SK-N-MC (cell line): ENCODE data around the gene PRKD3.

Experiments
- EZH2 ChIP-seq: fragments of 200-600 bp; sonication (generic); IDR thresholded peaks from one replicate; pipeline ENCODE4 v1.6.1; 2017; ENCODE audit warnings: antibody characterized with exemption
- POLR2AphosphoS5 ChIP-seq: IDR thresholded peaks from 2 replicates; pipeline ENCODE4 v1.6.1; 2012; ENCODE audit warnings: mild to moderate bottlenecking, low read depth, low read length, borderline replicate concordance

- TF ChIP-seq EZH2 (no peak), POLR2AphosphoS5 (no peak)
These were observed 32.9 kb upstream of the PRKD3 start for GRCh38 chr2:37357530-37357929.
